ENCODE data around the gene PLXNA2.

- TF ChIP-seq EZH2 (IDR thresholded peaks at IDR 0.05; ENCODE audit: insufficient read depth, low read length) (no peak), CTCF (IDR thresholded peaks at IDR 0.05; ENCODE audit: insufficient read depth, low read depth, low read length) (no peak)
These were observed 219.8 kb downstream of the PLXNA2 start for GRCh38 chr1:208024406-208024805.

Measured in astrocyte (in vitro differentiated cells and primary cell).